Fibroblast of lung (primary cell): ENCODE results near the gene BECN2. TPM values are rescaled to one million over a fixed set of nuclear protein-coding genes. Genes with fewer than 3 reads are reported as not detected.

Experiments used
- DNase-seq, 2 donors: peaks; one replicate each; pipeline versions ENCODE4 v3.0.0 to v3.0.0-alpha.2; 2010; ENCODE audit warnings: low read depth in 2 of 2
- H2AFZ ChIP-seq: 2 replicates; pipeline ENCODE4 v1.5.1; 2012; ENCODE audit warnings: low read length, control low read depth, inconsistent platforms
- H3K27ac ChIP-seq: 2 replicates; pipeline ENCODE4 v1.5.1; 2011; ENCODE audit warnings: low read length, control low read depth; ENCODE audit not compliant: insufficient read depth
- H3K27me3 ChIP-seq: 2 replicates; pipeline ENCODE4 v1.5.1; 2011; ENCODE audit warnings: mild to moderate bottlenecking, low read length; ENCODE audit not compliant: control insufficient read depth, insufficient read depth
- H3K36me3 ChIP-seq: 2 replicates; pipeline ENCODE4 v1.5.1; 2011; ENCODE audit warnings: low read length; ENCODE audit not compliant: control insufficient read depth, insufficient read depth
- H3K4me1 ChIP-seq: 2 replicates; pipeline ENCODE4 v1.5.1; 2011; ENCODE audit warnings: low read length; ENCODE audit not compliant: control insufficient read depth, insufficient read depth; ENCODE audit errors: extremely low read depth
- H3K4me2 ChIP-seq: 2 replicates; pipeline ENCODE4 v1.5.1; 2011; ENCODE audit warnings: low read length, control low read depth; ENCODE audit not compliant: insufficient read depth; ENCODE audit errors: extremely low read depth
- H3K4me3 ChIP-seq, 4 experiments: fragments of 200-600 bp in 1 of 4; sonication (generic) in 1 of 4; replicated peaks in 1 of 4; 2 replicates each; pipeline ENCODE4 v1.5.1; 2011 to 2016; ENCODE audit warnings: low read length in 4 of 4, low read depth in 3 of 4, mild to moderate bottlenecking in 3 of 4, control low read depth in 2 of 4, inconsistent platforms in 1 of 4, mixed read lengths in 1 of 4; ENCODE audit not compliant: insufficient read depth in 1 of 4; ENCODE audit errors: control extremely low read depth in 1 of 4
- H3K79me2 ChIP-seq: 2 replicates; pipeline ENCODE4 v1.5.1; 2012; ENCODE audit warnings: mild to moderate bottlenecking, low read length, inconsistent platforms; ENCODE audit not compliant: control insufficient read depth, insufficient read depth
- H3K9ac ChIP-seq: 2 replicates; pipeline ENCODE4 v1.5.1; 2011; ENCODE audit warnings: mild to moderate bottlenecking, low read length, control low read depth; ENCODE audit not compliant: insufficient read depth
- H3K9me3 ChIP-seq: 2 replicates; pipeline ENCODE4 v1.5.1; 2012; ENCODE audit warnings: low read depth, low read length; ENCODE audit not compliant: control insufficient read depth, insufficient read depth
- H4K20me1 ChIP-seq: 2 replicates; pipeline ENCODE4 v1.5.1; 2011; ENCODE audit warnings: low read length; ENCODE audit not compliant: control insufficient read depth, insufficient read depth; ENCODE audit errors: extremely low read depth
- CTCF ChIP-seq, 2 donors: IDR thresholded peaks in 1 of 2; conservative IDR thresholded peaks in 1 of 2; 1 replicate in 1 of 2; 2 replicates in 1 of 2; pipeline ENCODE4 v1.5.1; 2011 to 2012; ENCODE audit warnings: low read length in 2 of 2, control low read depth in 1 of 2, inconsistent platforms in 1 of 2, low read depth in 1 of 2, mild to moderate bottlenecking in 1 of 2
- EZH2 ChIP-seq: IDR thresholded peaks from 2 replicates; pipeline ENCODE4 v1.5.1; 2012; ENCODE audit warnings: low read length, control low read depth, mild to moderate bottlenecking; ENCODE audit errors: missing control alignments
- polyA plus RNA-seq, 2 donors: library from polyadenylated mRNA; depleted of rRNA in 1 of 2; stranded (reverse) in 1 of 2; unstranded in 1 of 2; fragments of >200 nt; gene quantifications; 2 replicates each; pipeline ENCODE4 v1.2.1, GENCODE V29; 2011 to 2012; ENCODE audit warnings: missing spikeins in 1 of 2
- total RNA-seq: library from RNA; depleted of rRNA; stranded (reverse); fragments of >200 nt; gene quantifications from 2 replicates; pipeline ENCODE4 v1.2.1, GENCODE V29; 2014

Gene BECN2
- total and polyA plus RNA-seq, 2 donors (not counting 1 experiment from before 2014, with no cell fraction given), result not detected

- Histone ChIP-seq H2AFZ (no peak overlapping the region), H3K27me3 (no peaks in the 10 kb centered on the region), H3K27ac (no peak overlapping the region), H4K20me1 (no peaks in the 10 kb centered on the region), H3K79me2 (no peaks in the 10 kb centered on the region), H3K4me3 (no peak overlapping the region), H3K9me3 (no peaks in the 10 kb centered on the region), H3K36me3 (no peaks in the 10 kb centered on the region), H3K9ac (no peak overlapping the region), H3K4me1 (no peaks in the 10 kb centered on the region), H3K4me2 (no peak overlapping the region)
- no peak for TF ChIP-seq CTCF (conservative IDR thresholded peaks at IDR 0.05 in 1 of 2, IDR thresholded peaks at IDR 0.05 in 1 of 2; ENCODE audit: low read depth in 1 of 2, low read length in 2 of 2)
- TF ChIP-seq EZH2, result no peak
- DNase-seq, result no peak
Measured at GRCh38 chr1:241944300-241944699, 13.3 kb upstream of the BECN2 start.

- H3K27me3 ChIP-seq, result no peaks in the 10 kb centered on the region
- H3K9me3 ChIP-seq, result no peaks in the 10 kb centered on the region
- H2AFZ ChIP-seq, result no peak overlapping the region
- no peaks in the 10 kb centered on the region for H3K36me3 ChIP-seq
- DNase-seq, result peak in 1 of 2 donors; percentile 70
- no peak overlapping the region for H3K4me3 ChIP-seq
- H3K9ac ChIP-seq, result no peak overlapping the region
- no peaks in the 10 kb centered on the region for H4K20me1 ChIP-seq
- no peaks in the 10 kb centered on the region for H3K79me2 ChIP-seq
- no peak overlapping the region for H3K4me2 ChIP-seq
- no peak overlapping the region for H3K27ac ChIP-seq
- H3K4me1 ChIP-seq, result no peaks in the 10 kb centered on the region
- TF ChIP-seq EZH2 (no peak), CTCF (conservative IDR thresholded peaks at IDR 0.05 in 1 of 2, IDR thresholded peaks at IDR 0.05 in 1 of 2; ENCODE audit: low read depth in 1 of 2, low read length in 2 of 2) (no peak)
Measured at GRCh38 chr1:241947354-241947753, 10.2 kb upstream of the BECN2 start.

GRCh38 chr1:241950390-241950789, 7.2 kb upstream of the BECN2 start:
- TF ChIP-seq CTCF (conservative IDR thresholded peaks at IDR 0.05 in 1 of 2, IDR thresholded peaks at IDR 0.05 in 1 of 2; ENCODE audit: low read depth in 1 of 2, low read length in 2 of 2) (no peak), EZH2 (no peak)
- Histone ChIP-seq H3K9me3 (no peaks in the 10 kb centered on the region), H3K27ac (no peak overlapping the region), H3K9ac (no peak overlapping the region), H3K4me3 (no peak overlapping the region), H2AFZ (no peak overlapping the region), H4K20me1 (no peaks in the 10 kb centered on the region), H3K27me3 (no peaks in the 10 kb centered on the region), H3K36me3 (no peaks in the 10 kb centered on the region), H3K4me1 (no peaks in the 10 kb centered on the region), H3K4me2 (no peak overlapping the region), H3K79me2 (no peaks in the 10 kb centered on the region)
- DNase-seq, result peak; percentile 40 to 87
